Measurements from ENCODE around the gene TNS3.

The TNS3 gene

DNA sequence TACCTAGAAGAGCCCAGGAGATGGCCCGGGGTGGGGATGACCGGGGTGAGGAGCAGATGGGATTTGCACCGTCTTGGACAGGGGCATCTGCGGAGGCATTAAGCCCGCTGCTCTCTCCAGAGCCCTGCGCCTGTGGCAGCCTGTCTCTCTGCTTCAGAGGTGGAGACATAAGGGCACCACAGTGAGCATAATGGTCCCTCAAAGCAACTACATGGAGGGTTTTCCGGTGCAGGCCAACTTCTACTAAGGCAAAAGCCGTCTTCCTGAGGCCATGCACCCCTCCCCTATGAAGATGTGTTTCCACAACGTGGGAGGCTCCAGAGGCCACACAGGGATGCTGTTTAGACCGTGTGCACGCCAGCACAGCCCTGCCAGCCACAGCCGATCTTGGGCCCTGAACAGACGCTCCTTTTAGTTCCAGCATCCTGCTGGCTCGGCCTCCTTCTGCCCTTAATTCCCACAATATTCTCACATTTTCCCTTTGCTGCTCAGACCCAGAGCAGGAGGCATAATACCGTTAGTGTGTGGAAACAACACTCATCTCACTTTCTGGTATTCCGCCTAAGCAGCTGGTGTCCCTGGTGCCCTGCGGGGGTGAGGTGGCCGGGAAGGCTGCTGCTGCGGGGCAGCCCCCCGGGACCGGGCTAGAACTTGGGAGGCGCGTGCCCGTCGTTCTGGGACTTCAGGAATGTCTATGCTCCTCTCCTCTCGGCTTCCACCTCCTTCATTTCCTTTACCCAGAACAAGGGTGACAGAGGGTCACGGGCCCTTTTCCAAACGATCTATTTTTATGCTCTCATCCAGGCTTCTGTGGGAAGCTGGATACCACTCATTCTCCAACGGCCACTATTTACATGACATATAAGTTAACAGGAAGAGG, 266.9 kb downstream of the TNS3 start:
- no peak for DNase-seq

DNA sequence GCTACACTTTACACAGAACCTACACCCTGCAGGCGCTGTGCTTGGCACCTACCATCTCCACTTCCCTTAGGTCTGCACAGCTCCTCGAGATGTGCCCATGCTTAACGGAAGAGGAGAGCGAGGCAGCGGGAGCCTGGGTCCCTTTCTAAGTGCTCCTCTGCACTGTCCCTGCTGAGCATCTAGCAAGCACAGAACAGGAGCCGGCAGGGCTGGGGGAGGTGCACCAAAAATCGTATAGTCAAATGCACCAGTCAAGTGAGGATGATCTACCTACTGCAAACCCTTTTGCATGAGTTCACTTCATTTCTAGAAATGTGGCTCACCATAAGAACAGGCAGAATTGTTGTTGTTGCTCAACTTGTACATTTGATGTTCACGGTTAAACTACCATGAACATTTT, 267.7 kb downstream of the TNS3 start:
- DNase-seq, result no peak

DNA sequence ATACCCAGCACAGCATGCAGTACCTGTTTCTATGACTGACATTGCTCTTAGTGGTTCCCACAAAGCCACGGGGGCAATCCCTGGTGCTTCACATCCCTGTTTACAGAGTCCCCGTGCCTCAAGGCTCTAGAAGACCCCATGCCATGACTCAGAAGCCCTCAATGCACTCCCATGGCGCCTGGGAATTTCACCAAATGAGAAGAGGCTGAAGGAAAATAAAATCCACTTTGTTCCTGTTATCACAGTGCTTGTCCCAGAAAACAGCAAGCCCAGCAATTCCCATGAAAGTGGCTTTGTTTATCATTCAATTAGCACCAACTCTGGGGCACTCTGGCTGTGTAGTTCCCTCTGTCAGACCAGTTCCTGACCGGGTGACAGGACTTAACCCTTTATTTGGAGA, 268.3 kb downstream of the TNS3 start:
- DNase-seq, result no peak

DNA sequence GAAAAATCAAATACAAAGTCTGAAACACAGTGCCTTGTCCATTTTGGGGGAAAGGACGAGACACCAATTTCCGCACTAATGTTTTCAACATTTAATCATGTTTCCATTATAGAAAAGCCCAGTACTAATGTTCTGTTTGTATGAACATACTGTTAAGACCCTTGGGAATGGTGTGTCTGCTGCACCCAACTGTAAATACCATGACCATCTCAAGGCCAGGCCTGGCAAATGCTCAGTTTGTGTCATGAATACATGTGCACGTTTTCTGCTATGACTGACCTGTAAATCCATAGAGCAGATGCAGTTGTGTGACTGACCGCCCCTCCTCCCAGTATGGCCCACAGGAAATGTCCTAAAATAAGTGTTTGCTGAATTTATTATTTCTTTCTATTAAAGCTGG, 270.0 kb downstream of the TNS3 start:
- DNase-seq, result no peak

GRCh38 chr7:47310020-47310419, 271.9 kb downstream of the TNS3 start:
- no peak for DNase-seq

GRCh38 chr7:47308808-47309207, 273.1 kb downstream of the TNS3 start:
- DNase-seq, result no peak

DNA sequence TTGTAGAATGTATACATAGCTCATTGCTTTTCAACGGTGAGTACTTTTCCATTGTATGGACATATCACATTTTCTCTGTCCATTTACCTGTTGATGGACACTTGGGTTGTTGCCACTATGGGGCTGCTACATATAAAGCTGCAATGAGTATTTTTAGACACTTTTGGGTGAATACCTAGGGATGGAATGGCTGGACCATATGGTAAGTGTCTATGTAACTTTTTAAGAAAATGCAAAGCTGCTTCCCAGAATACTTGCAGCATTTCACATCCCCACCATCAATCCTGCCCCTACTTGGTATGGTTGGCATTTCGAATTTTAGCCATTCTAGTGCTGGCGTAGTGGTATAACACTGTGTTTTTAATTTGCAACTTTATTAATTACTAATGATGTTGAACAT, 274.6 kb downstream of the TNS3 start:
- no peak for DNase-seq

- no peak for DNase-seq
Observed at GRCh38 chr7:47304727-47305719, 276.9 kb downstream of the TNS3 start.

DNA sequence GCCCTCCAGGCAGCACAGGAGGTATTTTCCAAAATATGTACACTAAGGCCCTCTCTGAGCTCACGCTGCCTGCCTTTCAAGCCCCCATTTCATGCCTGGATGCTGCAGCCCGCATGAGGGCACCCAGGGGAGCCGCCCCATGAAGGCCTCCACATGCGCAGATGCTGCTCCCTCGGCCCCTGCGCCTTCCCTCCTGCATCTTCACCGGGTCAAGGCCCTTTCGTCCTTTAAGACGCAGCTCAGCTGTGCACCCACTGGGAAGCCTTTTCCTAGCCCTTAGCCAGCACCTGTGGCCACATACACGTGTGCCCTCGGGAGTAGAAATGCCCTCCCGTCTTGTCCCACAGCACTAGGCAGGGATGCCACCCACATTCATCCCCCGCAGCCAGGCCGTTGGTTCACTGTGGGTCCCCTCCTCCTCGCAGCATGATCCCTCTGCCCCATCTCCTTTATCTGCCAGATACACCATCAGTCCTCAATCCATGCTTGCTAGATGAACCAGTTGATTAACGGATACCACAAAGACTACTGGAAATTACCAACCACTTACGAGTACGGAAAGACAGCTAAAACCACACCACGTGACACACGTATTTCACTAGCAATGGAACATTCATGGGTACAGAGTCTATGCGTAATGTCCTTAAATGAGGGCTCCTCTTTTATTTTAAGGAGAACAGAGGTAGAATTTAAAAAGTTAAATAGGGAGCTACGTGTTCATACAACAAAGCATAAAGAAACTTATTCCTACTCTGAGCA, 278.0 kb downstream of the TNS3 start:
- DNase-seq, result no peak

DNA sequence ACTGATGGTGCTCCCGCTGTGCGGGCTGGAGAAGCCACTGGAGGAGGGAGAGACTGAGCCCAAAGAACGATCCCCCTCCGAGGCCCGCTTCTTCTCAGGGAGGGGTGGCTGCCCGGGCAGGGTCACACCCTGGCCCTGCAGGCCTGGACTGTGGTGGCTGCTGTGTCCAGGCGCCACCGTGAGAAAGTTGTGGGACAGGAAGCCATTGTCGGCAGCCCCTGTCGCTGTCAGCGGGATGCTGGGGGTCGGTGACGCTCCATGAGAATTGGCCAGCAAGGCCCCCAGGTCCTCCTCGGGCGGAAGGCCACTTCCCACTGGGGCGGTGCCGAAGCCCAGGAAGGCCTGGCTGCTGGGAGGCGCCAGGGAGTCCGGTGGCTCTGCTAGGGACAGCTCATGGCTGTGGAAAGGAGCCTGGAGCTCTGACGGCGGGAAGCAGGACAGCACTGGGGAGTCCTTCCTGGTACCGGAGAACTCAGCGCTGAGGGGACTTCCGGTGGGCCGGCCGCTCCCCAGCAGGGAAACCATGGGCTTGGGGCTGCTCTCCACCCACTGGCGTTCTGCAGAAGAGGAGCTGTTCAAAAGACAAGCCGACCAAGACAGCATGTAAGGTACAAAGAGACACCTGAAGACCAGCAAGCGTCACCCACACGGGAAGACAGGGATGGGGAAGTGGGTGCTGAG, 278.8 kb downstream of the TNS3 start:
- no peak for DNase-seq

- DNase-seq, result no peak
Observed at GRCh38 chr7:47302560-47302959, 279.4 kb downstream of the TNS3 start.

DNA sequence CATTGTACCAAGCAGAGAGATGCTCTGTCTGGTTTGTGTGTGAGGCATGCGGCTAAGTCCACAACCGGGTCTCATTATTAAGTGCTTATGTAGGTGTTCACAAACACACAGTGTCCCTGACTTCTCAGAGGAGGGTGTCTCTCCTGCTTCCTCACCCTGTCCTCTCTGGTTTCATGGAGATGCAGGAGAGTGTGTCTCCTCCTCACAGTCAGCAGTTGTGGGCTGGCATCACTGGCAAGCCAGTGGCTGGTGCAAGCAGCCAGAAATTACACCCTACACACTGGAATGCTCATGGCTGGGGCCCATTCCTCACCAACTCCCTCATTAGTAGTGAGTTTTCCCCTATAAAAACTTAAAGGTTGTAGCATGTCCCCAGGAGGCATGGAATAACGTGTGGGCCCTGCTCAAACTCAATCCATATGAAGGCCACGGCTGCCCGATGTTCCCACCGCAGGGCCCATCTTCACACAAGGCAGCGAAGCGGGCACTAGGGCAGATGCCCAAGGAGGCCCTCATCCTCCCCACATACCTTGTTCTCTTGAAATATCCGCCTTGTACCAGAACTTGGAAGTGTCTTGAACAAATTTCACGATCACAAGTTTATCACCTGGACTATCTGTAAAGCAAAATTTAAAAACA, 280.1 kb downstream of the TNS3 start:
- no peak for DNase-seq

DNA sequence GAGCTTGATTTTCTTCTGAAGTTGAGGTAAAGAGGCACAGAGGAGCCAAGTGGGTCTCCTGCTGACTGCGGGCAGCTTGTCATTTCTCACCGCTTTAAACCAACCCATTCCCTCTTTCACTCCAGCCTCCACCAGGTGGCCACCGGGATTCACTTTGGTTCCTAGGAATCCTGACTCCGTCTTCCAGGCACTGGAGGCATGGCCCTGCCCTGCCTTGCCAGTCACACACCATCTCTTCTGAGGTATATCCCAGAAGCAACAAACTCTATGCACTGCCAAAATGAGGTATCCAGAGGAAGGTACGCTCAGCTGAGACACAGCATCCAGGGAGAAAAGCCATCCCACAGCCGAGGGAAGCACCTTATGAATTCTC, 280.8 kb downstream of the TNS3 start:
- no peak for DNase-seq

DNA sequence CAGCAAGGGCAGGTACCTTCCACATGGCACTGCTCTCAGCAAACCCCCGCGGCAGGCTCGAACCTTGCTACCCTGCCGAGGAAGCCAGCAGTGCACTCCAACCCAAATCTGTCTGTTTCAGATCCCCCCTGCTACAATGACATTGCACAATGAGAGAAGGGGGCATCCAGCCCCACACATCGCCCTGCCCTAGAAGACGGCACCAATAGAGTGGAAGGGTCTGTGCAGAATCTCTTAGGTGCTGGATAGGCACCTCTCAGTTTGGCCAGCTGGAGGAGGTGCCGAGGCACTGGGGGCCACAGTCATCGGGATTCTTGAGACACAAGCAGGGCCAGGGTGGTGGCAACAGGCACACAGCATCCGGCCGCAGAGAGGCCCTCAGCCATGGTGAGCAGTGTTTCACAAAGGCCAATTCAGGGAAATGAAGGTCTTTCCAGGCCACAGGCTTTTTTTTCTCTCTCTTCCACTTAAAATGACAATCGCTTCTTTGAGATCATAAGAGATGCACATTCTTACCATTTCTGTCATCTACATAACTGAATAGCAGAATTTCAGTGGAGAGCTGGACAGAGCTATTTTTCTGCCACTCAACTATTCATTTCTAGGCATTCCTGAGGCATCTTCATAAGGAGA, 281.3 kb downstream of the TNS3 start:
- DNase-seq, result no peak

DNA sequence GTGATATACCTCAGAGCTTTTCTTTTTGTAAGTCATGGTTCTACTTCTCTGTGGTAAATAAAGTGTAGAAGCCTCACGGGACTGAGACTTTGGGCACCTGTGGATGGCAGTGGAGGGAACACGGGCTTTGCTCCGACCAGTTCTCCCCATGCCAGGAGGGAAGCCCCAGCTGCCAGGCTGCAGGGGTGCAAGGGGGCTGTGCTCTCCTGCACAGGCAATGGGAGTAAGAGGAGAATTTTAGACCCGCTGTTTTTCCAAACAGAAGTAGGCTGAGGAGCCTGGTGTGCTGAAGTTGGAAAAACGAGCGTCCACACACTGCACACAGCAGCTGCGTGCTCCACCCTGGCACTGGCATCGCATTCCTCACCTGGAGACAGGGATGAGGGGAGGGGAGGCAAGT, 282.4 kb downstream of the TNS3 start:
- no peak for DNase-seq

DNA sequence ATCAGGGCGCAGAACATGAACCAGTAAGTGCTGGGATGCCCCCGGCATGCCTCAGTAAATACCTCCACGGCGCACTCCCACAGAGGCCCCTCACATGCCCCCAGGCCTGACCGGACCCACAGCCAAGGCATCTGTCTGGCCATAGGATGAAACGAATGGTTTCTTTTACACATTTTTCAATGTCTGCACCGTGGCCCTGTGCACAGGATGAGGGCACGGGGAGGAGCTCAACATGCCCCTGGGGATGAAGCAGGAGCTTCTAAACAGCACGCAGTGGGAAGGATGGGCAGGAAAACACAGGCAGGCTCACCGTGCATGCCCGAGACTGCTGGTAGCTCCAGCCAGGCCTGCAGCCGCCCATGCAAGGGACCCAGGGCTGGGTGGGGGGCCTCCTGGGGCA, 283.3 kb downstream of the TNS3 start:
- no peak for DNase-seq

GRCh38 chr7:47297120-47297519, 284.8 kb downstream of the TNS3 start:
- DNase-seq, result no peak

- DNase-seq, result no peak
Observed at GRCh38 chr7:47295606-47296005, 286.3 kb downstream of the TNS3 start.

DNA sequence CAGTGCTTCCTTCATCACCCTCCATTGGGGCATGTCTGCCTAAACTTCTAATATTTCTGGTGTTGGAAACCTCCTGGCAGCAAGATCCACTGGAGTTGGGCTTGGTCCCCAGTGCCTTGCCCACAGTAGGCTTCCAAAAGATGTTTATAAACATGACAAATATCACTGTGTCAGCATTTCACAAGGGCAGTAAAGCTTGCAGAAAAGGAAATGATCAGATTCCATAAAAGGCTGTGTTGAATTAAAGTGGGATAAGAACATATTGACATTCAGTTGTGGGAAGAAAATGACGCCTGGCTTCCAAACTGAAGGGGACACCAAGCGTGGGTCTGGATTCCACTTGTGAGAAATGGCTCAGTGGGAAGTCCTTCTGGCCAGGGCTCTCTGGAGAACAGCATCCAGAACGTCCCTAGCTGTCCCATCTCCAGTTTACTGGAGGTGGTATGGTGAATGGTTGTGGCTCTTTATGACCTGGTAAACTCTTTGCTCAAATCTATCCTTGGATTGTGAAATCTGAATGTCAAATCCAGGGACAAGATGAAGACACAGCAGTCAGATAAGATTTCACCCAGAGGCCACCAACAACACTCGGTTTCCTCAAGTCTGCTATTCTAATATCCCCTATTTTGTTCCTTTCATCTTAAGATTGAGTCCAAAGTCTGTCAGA, 287.2 kb downstream of the TNS3 start:
- DNase-seq, result no peak

- DNase-seq, result no peak
Observed at GRCh38 chr7:47293884-47294555, 287.9 kb downstream of the TNS3 start.
